ENCODE measurements around the gene PVR.

The PVR gene

GRCh38 chr19:44698492-44699201 lies 54.9 kb downstream of the PVR start, which contains the start of gene CEACAM16:
CEACAM16 (plus strand) TSS chr19:44699151; CDS start chr19:44701457, 2,306 bp downstream.
- 92% methylated on average over 13 of the region's 13 CpGs for WGBS, 2 experiments
- no peaks in the 10 kb centered on the region for H3K27me3 ChIP-seq (ENCODE audit: control insufficient read depth, insufficient read depth, low read length, poor library complexity, severe bottlenecking)
- H3K27ac ChIP-seq (ENCODE audit: insufficient read depth, low read depth, low read length, poor library complexity, severe bottlenecking), result no peak within 1 kb of the TSS
- H3K4me3 ChIP-seq (ENCODE audit: insufficient read depth, low read depth, low read length), result no peak within 1 kb of the TSS
- no peaks in the 10 kb centered on the region for H3K4me1 ChIP-seq (ENCODE audit: control insufficient read depth, insufficient read depth, low read length)
- no peaks in the 10 kb centered on the region for H3K36me3 ChIP-seq (ENCODE audit: control insufficient read depth, insufficient read depth, low read length)
- H3K9me3 ChIP-seq (ENCODE audit: control insufficient read depth, low read length), result no peaks in the 10 kb centered on the region

GRCh38 chr19:44700547-44700946 lies 56.8 kb downstream of the PVR start:
- Histone ChIP-seq H3K9me3 (ENCODE audit: control insufficient read depth, low read length) (no peaks in the 10 kb centered on the region), H3K36me3 (ENCODE audit: control insufficient read depth, insufficient read depth, low read length) (no peaks in the 10 kb centered on the region), H3K27ac (ENCODE audit: insufficient read depth, low read depth, low read length, poor library complexity, severe bottlenecking) (no peak overlapping the region), H3K4me1 (ENCODE audit: control insufficient read depth, insufficient read depth, low read length) (no peaks in the 10 kb centered on the region), H3K4me3 (ENCODE audit: insufficient read depth, low read depth, low read length) (no peak overlapping the region), H3K27me3 (ENCODE audit: control insufficient read depth, insufficient read depth, low read length, poor library complexity, severe bottlenecking) (no peaks in the 10 kb centered on the region)
- WGBS, 2 experiments, result 95 to 97% methylated on average over 5 of the region's 5 CpGs

- WGBS, 2 experiments, result 91 to 93% methylated on average over 15 of the region's 15 CpGs
- H3K4me3 ChIP-seq (ENCODE audit: insufficient read depth, low read depth, low read length), result no peak overlapping the region
- H3K9me3 ChIP-seq (ENCODE audit: control insufficient read depth, low read length), result no peaks in the 10 kb centered on the region
- no peaks in the 10 kb centered on the region for H3K36me3 ChIP-seq (ENCODE audit: control insufficient read depth, insufficient read depth, low read length)
- H3K4me1 ChIP-seq (ENCODE audit: control insufficient read depth, insufficient read depth, low read length), result no peaks in the 10 kb centered on the region
- no peaks in the 10 kb centered on the region for H3K27me3 ChIP-seq (ENCODE audit: control insufficient read depth, insufficient read depth, low read length, poor library complexity, severe bottlenecking)
- H3K27ac ChIP-seq (ENCODE audit: insufficient read depth, low read depth, low read length, poor library complexity, severe bottlenecking), result no peak overlapping the region
Observed at GRCh38 chr19:44701228-44701627, 57.5 kb downstream of the PVR start.

- no peaks in the 10 kb centered on the region for H3K36me3 ChIP-seq (ENCODE audit: control insufficient read depth, insufficient read depth, low read length)
- WGBS, 2 experiments, result 90 to 92% methylated on average over 17 of the region's 17 CpGs
- no peaks in the 10 kb centered on the region for H3K4me1 ChIP-seq (ENCODE audit: control insufficient read depth, insufficient read depth, low read length)
- H3K9me3 ChIP-seq (ENCODE audit: control insufficient read depth, low read length), result no peaks in the 10 kb centered on the region
- no peak overlapping the region for H3K4me3 ChIP-seq (ENCODE audit: insufficient read depth, low read depth, low read length)
- no peaks in the 10 kb centered on the region for H3K27me3 ChIP-seq (ENCODE audit: control insufficient read depth, insufficient read depth, low read length, poor library complexity, severe bottlenecking)
- no peak overlapping the region for H3K27ac ChIP-seq (ENCODE audit: insufficient read depth, low read depth, low read length, poor library complexity, severe bottlenecking)
Observed at GRCh38 chr19:44702551-44703176, 59.0 kb downstream of the PVR start.

- WGBS, 2 experiments, result 94% methylated on average over 28 of the region's 28 CpGs
- Histone ChIP-seq H3K9me3 (ENCODE audit: control insufficient read depth, low read length) (no peaks in the 10 kb centered on the region), H3K4me1 (ENCODE audit: control insufficient read depth, insufficient read depth, low read length) (no peaks in the 10 kb centered on the region), H3K36me3 (ENCODE audit: control insufficient read depth, insufficient read depth, low read length) (no peaks in the 10 kb centered on the region), H3K4me3 (ENCODE audit: insufficient read depth, low read depth, low read length) (no peak overlapping the region), H3K27me3 (ENCODE audit: control insufficient read depth, insufficient read depth, low read length, poor library complexity, severe bottlenecking) (no peaks in the 10 kb centered on the region), H3K27ac (ENCODE audit: insufficient read depth, low read depth, low read length, poor library complexity, severe bottlenecking) (no peak overlapping the region)
Observed at GRCh38 chr19:44703336-44704078, 59.8 kb downstream of the PVR start.

- no peaks in the 10 kb centered on the region for H3K27me3 ChIP-seq (ENCODE audit: control insufficient read depth, insufficient read depth, low read length, poor library complexity, severe bottlenecking)
- H3K27ac ChIP-seq (ENCODE audit: insufficient read depth, low read depth, low read length, poor library complexity, severe bottlenecking), result no peak overlapping the region
- no peaks in the 10 kb centered on the region for H3K4me1 ChIP-seq (ENCODE audit: control insufficient read depth, insufficient read depth, low read length)
- no peak overlapping the region for H3K4me3 ChIP-seq (ENCODE audit: insufficient read depth, low read depth, low read length)
- 89 to 95% methylated on average over 1 of the region's 1 CpG for WGBS, 2 experiments
- H3K36me3 ChIP-seq (ENCODE audit: control insufficient read depth, insufficient read depth, low read length), result no peaks in the 10 kb centered on the region
- no peaks in the 10 kb centered on the region for H3K9me3 ChIP-seq (ENCODE audit: control insufficient read depth, low read length)
Observed at GRCh38 chr19:44704982-44705381, 61.3 kb downstream of the PVR start.

- 93% methylated on average over 12 of the region's 12 CpGs for WGBS, 2 experiments
- no peak overlapping the region for H3K4me3 ChIP-seq (ENCODE audit: insufficient read depth, low read depth, low read length)
- no peaks in the 10 kb centered on the region for H3K4me1 ChIP-seq (ENCODE audit: control insufficient read depth, insufficient read depth, low read length)
- H3K27me3 ChIP-seq (ENCODE audit: control insufficient read depth, insufficient read depth, low read length, poor library complexity, severe bottlenecking), result no peaks in the 10 kb centered on the region
- H3K27ac ChIP-seq (ENCODE audit: insufficient read depth, low read depth, low read length, poor library complexity, severe bottlenecking), result no peak overlapping the region
- H3K36me3 ChIP-seq (ENCODE audit: control insufficient read depth, insufficient read depth, low read length), result no peaks in the 10 kb centered on the region
- H3K9me3 ChIP-seq (ENCODE audit: control insufficient read depth, low read length), result no peaks in the 10 kb centered on the region
Observed at GRCh38 chr19:44705502-44706010, 61.8 kb downstream of the PVR start.

GRCh38 chr19:44706506-44707236 lies 63.0 kb downstream of the PVR start:
- 90 to 92% methylated on average over 6 of the region's 6 CpGs for WGBS, 2 experiments
- no peak overlapping the region for H3K4me3 ChIP-seq (ENCODE audit: insufficient read depth, low read depth, low read length)
- H3K27me3 ChIP-seq (ENCODE audit: control insufficient read depth, insufficient read depth, low read length, poor library complexity, severe bottlenecking), result no peaks in the 10 kb centered on the region
- no peaks in the 10 kb centered on the region for H3K9me3 ChIP-seq (ENCODE audit: control insufficient read depth, low read length)
- H3K27ac ChIP-seq (ENCODE audit: insufficient read depth, low read depth, low read length, poor library complexity, severe bottlenecking), result no peak overlapping the region
- H3K36me3 ChIP-seq (ENCODE audit: control insufficient read depth, insufficient read depth, low read length), result no peaks in the 10 kb centered on the region
- no peaks in the 10 kb centered on the region for H3K4me1 ChIP-seq (ENCODE audit: control insufficient read depth, insufficient read depth, low read length)

- no peaks in the 10 kb centered on the region for H3K4me1 ChIP-seq (ENCODE audit: control insufficient read depth, insufficient read depth, low read length)
- no peaks in the 10 kb centered on the region for H3K36me3 ChIP-seq (ENCODE audit: control insufficient read depth, insufficient read depth, low read length)
- no peaks in the 10 kb centered on the region for H3K9me3 ChIP-seq (ENCODE audit: control insufficient read depth, low read length)
- 93 to 94% methylated on average over 20 of the region's 20 CpGs for WGBS, 2 experiments
- H3K4me3 ChIP-seq (ENCODE audit: insufficient read depth, low read depth, low read length), result no peak overlapping the region
- no peak overlapping the region for H3K27ac ChIP-seq (ENCODE audit: insufficient read depth, low read depth, low read length, poor library complexity, severe bottlenecking)
- H3K27me3 ChIP-seq (ENCODE audit: control insufficient read depth, insufficient read depth, low read length, poor library complexity, severe bottlenecking), result no peaks in the 10 kb centered on the region
Observed at GRCh38 chr19:44707794-44708193, 64.1 kb downstream of the PVR start.

Measured in ectodermal cell (in vitro differentiated cells).